Keratinocyte (primary cell): ENCODE results near the gene HEATR3.

Experiments
- CTCF ChIP-seq, 3 experiments: IDR thresholded peaks in 1 of 3; conservative IDR thresholded peaks in 1 of 3; optimal IDR thresholded peaks in 1 of 3; 2 replicates in 2 of 3; 3 replicates in 1 of 3; pipeline versions ENCODE3 to v1.5.1; 2011; ENCODE audit warnings: low read length in 3 of 3, mild to moderate bottlenecking in 3 of 3, moderate library complexity in 2 of 3, control low read depth in 1 of 3, inconsistent platforms in 1 of 3; ENCODE audit not compliant: insufficient read depth in 2 of 3; ENCODE audit errors: extremely low read depth in 1 of 3
- EZH2 ChIP-seq: IDR thresholded peaks from one replicate; pipeline ENCODE4 v1.6.1; 2012; ENCODE audit warnings: inconsistent platforms, mild to moderate bottlenecking, low read length, moderate library complexity

GRCh38 chr16:50059669-50060068 lies 6.1 kb upstream of the HEATR3 start:
- TF ChIP-seq CTCF (optimal IDR thresholded peaks at IDR 0.05 in 1 of 3, IDR thresholded peaks at IDR 0.05 in 1 of 3, conservative IDR thresholded peaks at IDR 0.05 in 1 of 3; ENCODE audit: extremely low read depth in 1 of 3, insufficient read depth in 2 of 3, low read length in 3 of 3), result no peak
- no peak for TF ChIP-seq EZH2
